Measurements from ENCODE around the gene NLGN4X.

NLGN4X gene

GRCh38 chrX:6004529-6004928, 224.1 kb downstream of the NLGN4X start:
- H3K36me3 ChIP-seq = no peaks in the 10 kb centered on the region
- H3K4me3 ChIP-seq (ENCODE audit: low read depth, low read length) = no peak overlapping the region
- no peak overlapping the region for H3K27ac ChIP-seq
- H3K27me3 ChIP-seq (ENCODE audit: insufficient read depth, low read depth, severe bottlenecking) = peaks cover 48% of the 10 kb centered on the region
- DNase-seq = no peak
- TF ChIP-seq, protein P1, sequence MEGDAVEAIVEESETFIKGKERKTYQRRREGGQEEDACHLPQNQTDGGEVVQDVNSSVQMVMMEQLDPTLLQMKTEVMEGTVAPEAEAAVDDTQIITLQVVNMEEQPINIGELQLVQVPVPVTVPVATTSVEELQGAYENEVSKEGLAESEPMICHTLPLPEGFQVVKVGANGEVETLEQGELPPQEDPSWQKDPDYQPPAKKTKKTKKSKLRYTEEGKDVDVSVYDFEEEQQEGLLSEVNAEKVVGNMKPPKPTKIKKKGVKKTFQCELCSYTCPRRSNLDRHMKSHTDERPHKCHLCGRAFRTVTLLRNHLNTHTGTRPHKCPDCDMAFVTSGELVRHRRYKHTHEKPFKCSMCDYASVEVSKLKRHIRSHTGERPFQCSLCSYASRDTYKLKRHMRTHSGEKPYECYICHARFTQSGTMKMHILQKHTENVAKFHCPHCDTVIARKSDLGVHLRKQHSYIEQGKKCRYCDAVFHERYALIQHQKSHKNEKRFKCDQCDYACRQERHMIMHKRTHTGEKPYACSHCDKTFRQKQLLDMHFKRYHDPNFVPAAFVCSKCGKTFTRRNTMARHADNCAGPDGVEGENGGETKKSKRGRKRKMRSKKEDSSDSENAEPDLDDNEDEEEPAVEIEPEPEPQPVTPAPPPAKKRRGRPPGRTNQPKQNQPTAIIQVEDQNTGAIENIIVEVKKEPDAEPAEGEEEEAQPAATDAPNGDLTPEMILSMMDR (IDR thresholded peaks at IDR 0.05; ENCODE audit: low read depth, low read length) = no peak
- no peaks in the 10 kb centered on the region for H3K9me3 ChIP-seq (ENCODE audit: severe bottlenecking)

GRCh38 chrX:6002056-6002455, 226.6 kb downstream of the NLGN4X start:
- TF ChIP-seq, protein P1 (IDR thresholded peaks at IDR 0.05; ENCODE audit: low read depth, low read length) = no peak
- Histone ChIP-seq H3K27me3 (ENCODE audit: insufficient read depth, low read depth, severe bottlenecking) (peaks cover 35% of the 10 kb centered on the region), H3K4me3 (ENCODE audit: low read depth, low read length) (no peak overlapping the region), H3K27ac (no peak overlapping the region), H3K36me3 (no peaks in the 10 kb centered on the region), H3K9me3 (ENCODE audit: severe bottlenecking) (no peaks in the 10 kb centered on the region)
- no peak for DNase-seq

GRCh38 chrX:5998901-5999300, 229.8 kb downstream of the NLGN4X start:
- Histone ChIP-seq H3K4me3 (ENCODE audit: low read depth, low read length) (no peak overlapping the region), H3K36me3 (no peaks in the 10 kb centered on the region), H3K9me3 (ENCODE audit: severe bottlenecking) (no peaks in the 10 kb centered on the region), H3K27ac (no peak overlapping the region), H3K27me3 (ENCODE audit: insufficient read depth, low read depth, severe bottlenecking) (peaks cover 33% of the 10 kb centered on the region)
- DNase-seq = no peak
- TF ChIP-seq, protein P1 (IDR thresholded peaks at IDR 0.05; ENCODE audit: low read depth, low read length) = no peak

DNA sequence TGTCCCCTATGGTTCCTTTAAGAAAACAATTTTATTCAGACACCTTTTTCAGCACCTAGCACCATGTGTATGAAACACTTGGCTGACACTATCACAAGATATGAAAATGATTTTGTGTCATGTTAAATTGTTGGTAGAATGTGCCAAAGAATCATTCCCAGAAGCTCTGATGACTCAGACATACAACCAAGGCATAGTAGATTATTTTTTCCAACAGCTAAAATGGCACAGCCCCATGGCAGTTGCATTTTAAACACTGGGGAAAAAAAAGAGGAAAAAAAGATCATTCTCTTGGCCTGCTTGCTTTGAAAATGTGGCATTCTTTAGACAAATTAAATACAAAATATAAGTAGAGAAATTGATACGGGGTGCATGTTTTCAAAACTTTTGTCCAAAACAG, 230.2 kb downstream of the NLGN4X start:
- DNase-seq = no peak
- Histone ChIP-seq H3K36me3 (no peaks in the 10 kb centered on the region), H3K27ac (no peak overlapping the region), H3K9me3 (ENCODE audit: severe bottlenecking) (no peaks in the 10 kb centered on the region), H3K4me3 (ENCODE audit: low read depth, low read length) (no peak overlapping the region), H3K27me3 (ENCODE audit: insufficient read depth, low read depth, severe bottlenecking) (peaks cover 29% of the 10 kb centered on the region)
- TF ChIP-seq, protein P1 (IDR thresholded peaks at IDR 0.05; ENCODE audit: low read depth, low read length) = no peak

- no peaks in the 10 kb centered on the region for H3K36me3 ChIP-seq
- peaks cover 33% of the 10 kb centered on the region for H3K27me3 ChIP-seq (ENCODE audit: insufficient read depth, low read depth, severe bottlenecking)
- H3K27ac ChIP-seq = no peak overlapping the region
- DNase-seq = no peak
- no peak overlapping the region for H3K4me3 ChIP-seq (ENCODE audit: low read depth, low read length)
- TF ChIP-seq, protein P1 (IDR thresholded peaks at IDR 0.05; ENCODE audit: low read depth, low read length) = no peak
- no peaks in the 10 kb centered on the region for H3K9me3 ChIP-seq (ENCODE audit: severe bottlenecking)
Measured at GRCh38 chrX:5991393-5991792, 237.3 kb downstream of the NLGN4X start.

- TF ChIP-seq, protein P1 (IDR thresholded peaks at IDR 0.05; ENCODE audit: low read depth, low read length) = no peak
- DNase-seq = no peak
Measured at GRCh38 chrX:5979338-5979737, 249.3 kb downstream of the NLGN4X start.

More at GRCh38 chrX:5979338-5979737, 249.3 kb downstream of the NLGN4X start:
- H3K27ac ChIP-seq = no peak overlapping the region
- no peaks in the 10 kb centered on the region for H3K9me3 ChIP-seq (ENCODE audit: severe bottlenecking)
- H3K4me3 ChIP-seq (ENCODE audit: low read depth, low read length) = no peak overlapping the region
- no peaks in the 10 kb centered on the region for H3K36me3 ChIP-seq
- H3K27me3 ChIP-seq (ENCODE audit: insufficient read depth, low read depth, severe bottlenecking) = peaks cover 25% of the 10 kb centered on the region

Data from WERI-Rb-1 (cell line).